Activated CD4-positive, alpha-beta T cell treated with anti-CD3 and anti-CD28 coated beads for 36 hours (primary cell): ENCODE data around the gene RHEB. TPM values are rescaled to one million over a fixed set of nuclear protein-coding genes. Genes with fewer than 3 reads are reported as not detected.
A peak's percentile ranks its signal among the peaks of the same experiment; 100 is the strongest.

Experiments
- ATAC-seq: fragments of 200-7000 bp; cut with Tn5 transposase; one replicate; pipeline ENCODE4 v1.10.0; 2021; ENCODE audit warnings: mild to moderate bottlenecking, moderate library complexity
- CTCF ChIA-PET: fragments of 350-600 bp; sonication (Branson Sonifier 250); formaldehyde crosslinking; loops from one replicate; lab custom pipeline; 2021; ENCODE audit warnings: antibody characterized with exemption; lab: Charles Lee
- POLR2A ChIA-PET: fragments of 350-600 bp; sonication (Branson Sonifier 250); formaldehyde crosslinking; loops from one replicate; lab custom pipeline; 2021; ENCODE audit warnings: antibody characterized with exemption, inconsistent platforms; lab: Charles Lee
- DNase-seq: peaks from one replicate; pipeline ENCODE4 v3.0.0-alpha.2; 2020
- H3K27ac Mint-ChIP-seq: one replicate; pipeline ENCODE4 v1.8.0; 2021; ENCODE audit warnings: mixed read lengths
- H3K27me3 Mint-ChIP-seq: one replicate; pipeline ENCODE4 v1.8.0; 2021; ENCODE audit warnings: mixed read lengths
- H3K36me3 Mint-ChIP-seq: one replicate; pipeline ENCODE4 v1.8.0; 2021; ENCODE audit warnings: low read depth, mixed read lengths
- H3K4me1 Mint-ChIP-seq: one replicate; pipeline ENCODE4 v1.8.0; 2021; ENCODE audit warnings: mixed read lengths
- H3K4me3 Mint-ChIP-seq: one replicate; pipeline ENCODE4 v1.8.0; 2021; ENCODE audit warnings: mild to moderate bottlenecking, moderate library complexity, mixed read lengths
- H3K9me3 Mint-ChIP-seq: one replicate; pipeline ENCODE4 v1.8.0; 2021; ENCODE audit warnings: low read depth, mixed read lengths
- intact Hi-C, 2 experiments: fragments of 100-400 bp; cut with DNase I in 1 of 2; cut with micrococcal nuclease in 1 of 2; formaldehyde crosslinking; loops; one replicate each; pipeline versions ENCODE4 v1.14.2 to v1.15.1; 2022 to 2024; cut with DNase I, micrococcal nuclease
- total RNA-seq, 2 experiments: library from RNA; stranded (reverse); gene quantifications; one replicate each; pipeline ENCODE4 v1.2.3, GENCODE V29; 2021

Gene RHEB
- total RNA-seq, 2 experiments from 2014 or later: 42.8 to 43.0 TPM

GRCh38 chr7:151468217-151469018 is 51.3 kb downstream of the RHEB start:
- H3K4me3 Mint-ChIP-seq: no peak overlapping the region
- CTCF ChIA-PET: interaction anchor here (1.2 kb wide), 1 partner anchor 24 kb away, joined by 3 read pairs; no protein-coding TSS in a partner anchor
- no peak for DNase-seq
- intact Hi-C loops: no loop called here
- POLR2A ChIA-PET: no interaction called here
- H3K9me3 Mint-ChIP-seq: peaks cover 7% of the 10 kb centered on the region
- peaks cover 80% of the 10 kb centered on the region for H3K36me3 Mint-ChIP-seq
- H3K27me3 Mint-ChIP-seq: no peaks in the 10 kb centered on the region
- H3K27ac Mint-ChIP-seq: peak overlapping the region; percentile 40
- ATAC-seq: no peak
- H3K4me1 Mint-ChIP-seq: peaks cover 37% of the 10 kb centered on the region

GRCh38 chr7:151465169-151465568 is 54.5 kb downstream of the RHEB start:
- no peak overlapping the region for H3K27ac Mint-ChIP-seq
- H3K36me3 Mint-ChIP-seq: peaks cover 61% of the 10 kb centered on the region
- no peak for ATAC-seq
- no peak for DNase-seq
- peaks cover 23% of the 10 kb centered on the region for H3K9me3 Mint-ChIP-seq
- H3K27me3 Mint-ChIP-seq: peaks cover 4% of the 10 kb centered on the region
- ChIA-PET CTCF (no interaction called here), POLR2A (no interaction called here)
- H3K4me1 Mint-ChIP-seq: peaks cover 12% of the 10 kb centered on the region
- intact Hi-C loops: no loop called here
- H3K4me3 Mint-ChIP-seq: no peak overlapping the region

GRCh38 chr7:151462306-151462779 is 57.4 kb downstream of the RHEB start:
- Mint-ChIP-seq H3K4me1 (no peaks in the 10 kb centered on the region), H3K36me3 (peaks cover 34% of the 10 kb centered on the region), H3K9me3 (peaks cover 23% of the 10 kb centered on the region), H3K27ac (no peak overlapping the region), H3K4me3 (no peak overlapping the region), H3K27me3 (peaks cover 4% of the 10 kb centered on the region)
- ATAC-seq: no peak
- intact Hi-C loops: no loop called here
- DNase-seq: no peak
- CTCF ChIA-PET: interaction anchor here (0.7 to 1.9 kb wide), 4 partner anchors 12 to 49 kb away, joined by 3 to 4 read pairs (median 4); no protein-coding TSS in a partner anchor
- POLR2A ChIA-PET: no interaction called here

DNA sequence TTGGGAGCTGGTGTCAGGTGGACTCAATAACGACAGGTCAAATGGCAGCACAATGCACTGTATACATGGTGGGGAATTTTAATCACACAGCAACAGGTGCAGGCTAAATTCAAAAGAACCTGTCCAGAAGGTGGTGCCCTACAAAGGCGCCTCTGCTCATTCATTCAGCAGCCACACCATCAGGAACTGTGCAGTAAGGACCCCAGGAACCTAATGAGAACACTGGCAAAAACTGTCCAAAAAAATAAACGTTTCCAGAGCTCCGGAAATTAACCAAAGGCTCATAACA is 57.8 kb downstream of the RHEB start:
- POLR2A ChIA-PET: no interaction called here
- CTCF ChIA-PET: interaction anchor here (0.7 to 1.1 kb wide), 3 partner anchors 24 to 53 kb away, joined by 3 to 5 read pairs (median 3); no protein-coding TSS in a partner anchor

DNA sequence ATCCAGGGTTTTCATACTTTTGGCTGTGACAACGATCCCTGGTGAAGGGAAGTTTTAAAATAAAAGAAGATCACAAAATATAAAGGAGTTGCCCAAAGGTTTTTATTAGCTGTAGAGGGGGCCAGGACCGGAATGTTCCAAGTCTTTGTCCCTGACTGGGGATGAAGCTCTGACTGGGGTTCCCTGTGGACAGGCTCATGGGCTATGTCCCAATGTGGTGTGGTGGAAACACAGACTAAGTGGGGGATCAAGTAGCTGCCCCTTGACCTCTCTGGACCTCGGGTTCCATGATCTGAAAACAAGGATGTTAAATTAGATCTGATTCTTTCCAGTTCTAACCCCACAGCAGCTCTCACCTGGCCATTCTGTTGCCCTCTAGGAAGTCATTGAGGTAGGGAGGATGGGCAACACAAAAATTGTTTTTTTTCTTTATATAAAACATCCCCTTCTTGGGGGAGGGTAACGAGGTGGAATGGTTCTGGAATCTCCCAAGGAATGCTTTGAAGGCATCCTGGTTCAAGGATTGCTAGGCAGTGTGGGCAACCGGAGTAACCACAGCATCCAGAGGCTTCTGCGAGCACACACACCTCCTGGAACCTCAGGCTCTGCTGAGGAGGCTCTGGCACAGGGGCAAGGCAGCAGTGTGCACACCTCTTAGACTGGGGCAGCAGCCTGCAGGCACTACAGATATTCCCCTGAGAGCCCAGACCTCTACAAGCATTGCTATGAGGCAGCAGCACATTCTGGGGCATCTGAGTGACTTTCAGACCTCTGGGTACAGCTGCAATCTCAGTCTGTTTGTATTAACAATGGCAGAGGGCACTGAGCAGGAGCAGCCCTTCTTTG is 58.4 kb downstream of the RHEB start:
- peaks cover 23% of the 10 kb centered on the region for H3K9me3 Mint-ChIP-seq
- ChIA-PET CTCF (interaction anchor here (0.7 to 2.3 kb wide), 4 partner anchors 12 to 94 kb away, joined by 3 to 7 read pairs (median 4); no protein-coding TSS in a partner anchor), POLR2A (no interaction called here)
- no peak overlapping the region for H3K27ac Mint-ChIP-seq
- intact Hi-C loops: no loop called here
- peaks cover 4% of the 10 kb centered on the region for H3K27me3 Mint-ChIP-seq
- no peak for ATAC-seq
- H3K4me1 Mint-ChIP-seq: no peaks in the 10 kb centered on the region
- peaks cover 29% of the 10 kb centered on the region for H3K36me3 Mint-ChIP-seq
- H3K4me3 Mint-ChIP-seq: no peak overlapping the region
- DNase-seq: no peak

More for the DNA sequence above, 57.8 kb downstream of the RHEB start:
- H3K27ac Mint-ChIP-seq: no peak overlapping the region
- peaks cover 23% of the 10 kb centered on the region for H3K9me3 Mint-ChIP-seq
- peaks cover 4% of the 10 kb centered on the region for H3K27me3 Mint-ChIP-seq
- no peak for DNase-seq
- peaks cover 30% of the 10 kb centered on the region for H3K36me3 Mint-ChIP-seq
- ATAC-seq: no peak
- H3K4me3 Mint-ChIP-seq: no peak overlapping the region
- no peaks in the 10 kb centered on the region for H3K4me1 Mint-ChIP-seq
- intact Hi-C loops: no loop called here

- DNase-seq: no peak
- intact Hi-C loops: no loop called here
- ChIA-PET CTCF (interaction anchor here (0.7 to 2.3 kb wide), 4 partner anchors 11 to 94 kb away, joined by 3 to 7 read pairs (median 4); no protein-coding TSS in a partner anchor), POLR2A (no interaction called here)
- Mint-ChIP-seq H3K27ac (no peak overlapping the region), H3K9me3 (peaks cover 23% of the 10 kb centered on the region), H3K27me3 (peaks cover 4% of the 10 kb centered on the region), H3K36me3 (peaks cover 20% of the 10 kb centered on the region), H3K4me1 (no peaks in the 10 kb centered on the region), H3K4me3 (no peak overlapping the region)
- ATAC-seq: no peak
Measured at GRCh38 chr7:151460474-151460855, 59.2 kb downstream of the RHEB start.

- intact Hi-C loops: no loop called here
- Mint-ChIP-seq H3K4me1 (no peaks in the 10 kb centered on the region), H3K4me3 (no peak overlapping the region), H3K27ac (no peak overlapping the region), H3K9me3 (peaks cover 23% of the 10 kb centered on the region), H3K36me3 (peaks cover 15% of the 10 kb centered on the region), H3K27me3 (peaks cover 4% of the 10 kb centered on the region)
- ATAC-seq (no peak), DNase-seq (no peak)
- ChIA-PET CTCF (interaction anchor here (0.7 to 2.3 kb wide), 3 partner anchors 10 to 18 kb away, joined by 3 to 7 read pairs (median 4); no protein-coding TSS in a partner anchor), POLR2A (no interaction called here)
Measured at GRCh38 chr7:151459726-151460473, 59.8 kb downstream of the RHEB start.

DNA sequence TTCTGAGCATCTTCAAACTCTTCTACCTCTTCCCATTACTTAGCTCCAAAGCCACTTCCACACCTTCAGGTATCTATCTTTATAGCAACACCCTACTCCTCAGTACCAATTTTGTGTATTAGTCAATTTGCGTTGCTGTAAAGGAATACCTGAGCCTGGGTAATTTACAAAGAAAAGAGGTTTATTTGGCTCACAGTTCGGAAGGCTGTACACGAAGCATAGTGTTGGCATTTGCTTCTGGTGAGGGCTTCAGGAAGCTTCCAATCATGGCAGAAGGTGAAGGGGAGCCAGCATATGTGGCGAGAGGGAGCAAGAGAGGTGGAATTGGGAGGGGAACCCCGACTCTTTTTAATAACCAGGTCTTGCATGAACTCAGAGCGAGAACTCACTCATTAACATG is 62.2 kb downstream of the RHEB start:
- no peak overlapping the region for H3K27ac Mint-ChIP-seq
- POLR2A ChIA-PET: no interaction called here
- H3K4me3 Mint-ChIP-seq: no peak overlapping the region
- H3K27me3 Mint-ChIP-seq: peaks cover 4% of the 10 kb centered on the region
- DNase-seq: no peak
- H3K9me3 Mint-ChIP-seq: peaks cover 9% of the 10 kb centered on the region
- H3K36me3 Mint-ChIP-seq: no peaks in the 10 kb centered on the region
- CTCF ChIA-PET: interaction anchor here (0.8 to 1.1 kb wide), 2 partner anchors 51 to 91 kb away, joined by 3 read pairs; no protein-coding TSS in a partner anchor
- no peak for ATAC-seq
- H3K4me1 Mint-ChIP-seq: no peaks in the 10 kb centered on the region
- intact Hi-C loops: no loop called here

DNA sequence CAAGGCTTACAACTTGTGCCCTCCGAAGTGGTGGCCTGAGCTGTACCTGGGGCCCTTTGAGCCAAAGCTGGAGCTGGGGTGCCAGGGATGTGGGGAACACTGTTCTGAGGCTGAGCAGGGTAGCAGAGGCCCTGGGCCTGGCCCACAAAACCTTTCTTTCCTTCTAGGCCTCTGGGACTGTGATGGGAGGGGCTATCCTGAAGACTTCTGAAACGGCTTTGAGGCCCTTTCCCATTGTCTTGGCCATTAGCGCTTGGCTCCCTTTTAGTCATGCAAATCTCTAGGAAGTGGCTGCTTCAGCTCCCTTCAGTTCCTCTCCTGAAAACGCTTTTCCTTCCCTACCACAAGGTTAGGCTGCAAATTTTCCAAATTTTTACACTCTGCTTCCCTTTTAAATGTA is 62.9 kb downstream of the RHEB start:
- DNase-seq (no peak), ATAC-seq (no peak)
- intact Hi-C loops: no loop called here
- no peaks in the 10 kb centered on the region for H3K36me3 Mint-ChIP-seq
- peaks cover 4% of the 10 kb centered on the region for H3K27me3 Mint-ChIP-seq
- peaks cover 2% of the 10 kb centered on the region for H3K9me3 Mint-ChIP-seq
- H3K27ac Mint-ChIP-seq: no peak overlapping the region
- CTCF ChIA-PET: interaction anchor here (1.1 kb wide), 1 partner anchor 90 kb away, joined by 3 read pairs; no protein-coding TSS in a partner anchor
- POLR2A ChIA-PET: interaction anchor here (0.5 kb wide), 1 partner anchor 49 kb away, joined by 3 read pairs; no protein-coding TSS in a partner anchor
- no peak overlapping the region for H3K4me3 Mint-ChIP-seq
- H3K4me1 Mint-ChIP-seq: no peaks in the 10 kb centered on the region

DNA sequence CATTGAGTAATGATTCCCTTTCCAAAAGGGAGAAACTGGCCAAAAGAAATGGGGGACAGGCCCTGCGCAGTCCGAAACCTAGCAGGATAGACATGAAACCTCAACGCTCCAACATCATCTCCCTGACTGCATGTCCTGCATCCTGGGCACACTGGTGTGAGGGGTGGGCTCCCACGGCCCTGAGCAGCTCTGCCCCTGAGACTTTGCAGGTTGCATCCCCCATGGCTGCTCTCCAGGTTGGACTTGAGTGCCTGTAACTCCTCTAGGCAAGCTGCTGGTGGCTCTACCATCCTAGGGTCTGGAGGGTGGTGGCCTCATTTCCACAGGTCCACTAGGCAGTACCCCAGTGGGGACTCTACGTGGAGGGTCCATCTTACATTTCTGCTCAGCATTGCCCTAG is 63.4 kb downstream of the RHEB start:
- Mint-ChIP-seq H3K36me3 (no peaks in the 10 kb centered on the region), H3K27ac (no peak overlapping the region), H3K4me3 (no peak overlapping the region), H3K27me3 (peaks cover 4% of the 10 kb centered on the region), H3K9me3 (peaks cover 2% of the 10 kb centered on the region), H3K4me1 (no peaks in the 10 kb centered on the region)
- DNase-seq (no peak), ATAC-seq (no peak)
- intact Hi-C loops: no loop called here
- ChIA-PET CTCF (interaction anchor here (0.5 to 2.9 kb wide), 2 partner anchors 85 to 1210 kb away, joined by 3 to 7 read pairs; no protein-coding TSS in a partner anchor), POLR2A (no interaction called here)
